ENCODE data around the gene SPOP. TPM values are rescaled to one million over a fixed set of nuclear protein-coding genes. Genes with fewer than 3 reads are reported as not detected.

SPOP gene
- total and polyA plus RNA-seq, 2 of the 4 experiments (the other 2 are of a cell fraction), result 24.9 to 47.5 TPM

- 49% methylated on average over 3 of the region's 9 CpGs; no CpG with 5 or more reads in 1 of the 2 experiments for WGBS, 2 experiments (ENCODE audit: extremely low coverage in 2 of 2, insufficient read length in 1 of 2)
These were observed 110.8 kb downstream of the SPOP start for GRCh38 chr17:49567104-49567521.

More at GRCh38 chr17:49567104-49567521, 110.8 kb downstream of the SPOP start:
- no peak overlapping the region for H2BK120ac ChIP-seq (ENCODE audit: low read depth, low read length)
- H4K20me1 ChIP-seq (ENCODE audit: insufficient read depth, low read length), result 0 out of 2 replicates have a peak, but pooled peaks cover 6% of the 10 kb centered on the region
- no TSS peak for BruUV-seq (replicated peaks)
- H2BK5ac ChIP-seq (ENCODE audit: low read depth, low read length, poor library complexity, severe bottlenecking), result no peak overlapping the region
- ChIA-PET CTCF (interaction anchor here (0.6 to 1.1 kb wide), 7 partner anchors 10 to 175 kb away, joined by 3 to 8 read pairs (median 4); no protein-coding TSS in a partner anchor), POLR2A (ENCODE audit: unreplicated experiment) (no interaction called here)
- no peaks in the 10 kb centered on the region for H3K36me3 ChIP-seq (ENCODE audit: control insufficient read depth, insufficient read depth, low read length)
- H3K23ac ChIP-seq (ENCODE audit: low read depth, low read length), result no peak overlapping the region
- no peaks in the 10 kb centered on the region for H3K9me1 ChIP-seq (ENCODE audit: insufficient read depth, low read length)
- intact Hi-C loops (cut with micrococcal nuclease) (no loop called here), dilution Hi-C loops (cut with HindIII; ENCODE audit: low sequenced_read_pairs, unreplicated experiment) (no loop called here), in situ Hi-C loops (cut with MboI; ENCODE audit: low sequenced_read_pairs) (loop anchor here (10.0 kb wide), 1 partner anchor 218 kb away; the partner anchor contains the start of gene KAT7)
- no peak overlapping the region for H2AFZ ChIP-seq (replicated peaks; ENCODE audit: low read length, poor library complexity)
- H3K9ac ChIP-seq (ENCODE audit: low read depth, low read length), result no peak overlapping the region
- no peak overlapping the region for H2BK15ac ChIP-seq (ENCODE audit: low read depth, low read length)
- ATAC-seq (ENCODE audit: low read depth), result no peak
- H3K18ac ChIP-seq (ENCODE audit: low read depth, low read length), result no peak overlapping the region
- DNase-seq, result no peak
- no peak overlapping the region for H2AK9ac ChIP-seq (replicated peaks; ENCODE audit: low read depth, low read length, poor library complexity)
- H3K27ac ChIP-seq (ENCODE audit: insufficient read depth, low read length), result no peak overlapping the region
- H3K79me1 ChIP-seq (ENCODE audit: low read depth in 1 of 2, low read length in 2 of 2), result no peaks in the 10 kb centered on the region
- H4K8ac ChIP-seq (ENCODE audit: low read depth in 2 of 2, low read length in 2 of 2), result no peak overlapping the region
- no peak overlapping the region for H3K4ac ChIP-seq (ENCODE audit: low read depth, low read length)
- no peak overlapping the region for H3K14ac ChIP-seq (replicated peaks; ENCODE audit: low read depth, low read length)
- H2BK20ac ChIP-seq (ENCODE audit: low read depth, low read length), result no peak overlapping the region
- no peak overlapping the region for H3K56ac ChIP-seq (ENCODE audit: extremely low read depth, insufficient read depth, low read length)
- no peaks in the 10 kb centered on the region for H3K4me1 ChIP-seq (ENCODE audit: control insufficient read depth, insufficient read depth, low read length)
- H3K4me2 ChIP-seq (ENCODE audit: low read depth, low read length), result no peak overlapping the region
- no peak overlapping the region for H4K5ac ChIP-seq (ENCODE audit: low read depth, low read length)
- H3K27me3 ChIP-seq (ENCODE audit: control insufficient read depth, insufficient read depth, low read length), result peaks cover 36% of the 10 kb centered on the region
- TF ChIP-seq MXI1 (IDR thresholded peaks at IDR 0.05; ENCODE audit: borderline replicate concordance, low read depth, low read length) (no peak), ELK1 (IDR thresholded peaks at IDR 0.05; ENCODE audit: borderline replicate concordance, low read depth, low read length) (no peak), MAFK (IDR thresholded peaks at IDR 0.05; ENCODE audit: low read depth, low read length) (no peak)
- H2AK5ac ChIP-seq (ENCODE audit: low read depth, low read length), result no peak overlapping the region
- H4K91ac ChIP-seq (ENCODE audit: insufficient read depth, low read depth, low read length), result no peak overlapping the region
- H3K4me3 ChIP-seq (ENCODE audit: insufficient read depth, low read depth, low read length), result no peak overlapping the region
- no peaks in the 10 kb centered on the region for H3K9me3 ChIP-seq (ENCODE audit: control insufficient read depth, insufficient read depth, low read length)
